NCI-H128 (cell line): ENCODE measurements around the gene TEX48.
A peak's percentile ranks its signal among the peaks of the same experiment; 100 is the strongest.

Experiments
- DNase-seq: peaks from one replicate; lab custom pipeline; 2025; ENCODE audit not compliant: unreplicated experiment; lab: John Stamatoyannopoulos, UW

TEX48 gene

GRCh38 chr9:114694146-114694545, 12.2 kb upstream of the TEX48 start:
- DNase-seq: no peak

GRCh38 chr9:114693248-114693855, 11.4 kb upstream of the TEX48 start:
- no peak for DNase-seq

GRCh38 chr9:114691956-114692295, 9.9 kb upstream of the TEX48 start:
- DNase-seq: no peak

- DNase-seq: no peak
Measured at GRCh38 chr9:114691046-114691955, 9.3 kb upstream of the TEX48 start.

GRCh38 chr9:114690308-114690707, 8.3 kb upstream of the TEX48 start:
- DNase-seq: no peak

GRCh38 chr9:114689813-114690212, 7.8 kb upstream of the TEX48 start:
- DNase-seq: no peak

GRCh38 chr9:114688909-114689610, 7.1 kb upstream of the TEX48 start:
- DNase-seq: no peak

- DNase-seq: no peak
Measured at GRCh38 chr9:114688379-114688778, 6.4 kb upstream of the TEX48 start.

GRCh38 chr9:114687034-114687433, 5.0 kb upstream of the TEX48 start:
- DNase-seq: no peak

- no peak for DNase-seq
Measured at GRCh38 chr9:114685951-114686350, 4.0 kb upstream of the TEX48 start.

- DNase-seq: no peak
Measured at GRCh38 chr9:114684036-114684435, 2.0 kb upstream of the TEX48 start.

- DNase-seq: no peak
Measured at GRCh38 chr9:114682846-114683245, 854 bp upstream of the TEX48 start.

- DNase-seq: no peak
Measured at GRCh38 chr9:114680259-114681001, 1.6 kb downstream of the TEX48 start.

GRCh38 chr9:114678795-114679194, 3.2 kb downstream of the TEX48 start:
- DNase-seq: no peak

GRCh38 chr9:114678130-114678529, 3.9 kb downstream of the TEX48 start:
- no peak for DNase-seq

- DNase-seq: peak; percentile 88
Measured at GRCh38 chr9:114677418-114677817, 4.6 kb downstream of the TEX48 start.

GRCh38 chr9:114676901-114677300, 5.1 kb downstream of the TEX48 start:
- no peak for DNase-seq

GRCh38 chr9:114674798-114675540, 7.0 kb downstream of the TEX48 start:
- DNase-seq: no peak

- DNase-seq: no peak
Measured at GRCh38 chr9:114674076-114674797, 7.8 kb downstream of the TEX48 start.

- no peak for DNase-seq
Measured at GRCh38 chr9:114671605-114672004, 10.4 kb downstream of the TEX48 start.
